Caco-2 (cell line): ENCODE results near the gene FHIT. TPM values are rescaled to one million over a fixed set of nuclear protein-coding genes. Genes with fewer than 3 reads are reported as not detected.

ENCODE experiments used
- BruUV-seq: library from RNA; stranded (reverse); fragments of 400-500 nt; replicated peaks from 2 replicates; lab custom pipeline; 2021; lab: Mats Ljungman, UMichigan
- CTCF ChIA-PET: fragments of 300-600 bp; sonication (Branson Sonifier 250); formaldehyde crosslinking; loops from one replicate; lab custom pipeline; 2022; ENCODE audit warnings: antibody characterized with exemption; lab: Charles Lee
- POLR2A ChIA-PET: fragments of 300-600 bp; sonication (Branson Sonifier 250); formaldehyde crosslinking; loops from one replicate; lab custom pipeline; 2022; ENCODE audit warnings: antibody characterized with exemption; lab: Charles Lee
- DNase-seq, 2 experiments: peaks; one replicate each; pipeline versions ENCODE4 v3.0.0 to v3.0.0-alpha.2; 2020 to 2022
- H3K27me3 ChIP-seq: replicated peaks from 2 replicates; pipeline ENCODE4 v1.6.0; 2011; ENCODE audit warnings: low read length; ENCODE audit not compliant: control insufficient read depth, insufficient read depth
- H3K36me3 ChIP-seq: 2 replicates; pipeline ENCODE4 v1.5.1; 2011; ENCODE audit warnings: low read length; ENCODE audit not compliant: control insufficient read depth, insufficient read depth
- H3K4me1 ChIP-seq: fragments of 250-450 bp; sonication (Bioruptor Pico); 2 replicates; pipeline ENCODE4 v1.5.1; 2020; ENCODE audit warnings: mild to moderate bottlenecking
- H3K4me3 ChIP-seq: 2 replicates; pipeline ENCODE4 v1.5.1; 2011; ENCODE audit warnings: low read depth, mild to moderate bottlenecking, control low read depth, low read length
- H3K9me3 ChIP-seq: fragments of 250-450 bp; sonication (Bioruptor Pico); 2 replicates; pipeline ENCODE4 v1.5.1; 2020; ENCODE audit warnings: mild to moderate bottlenecking, moderate library complexity
- H3K27ac Mint-ChIP-seq: one replicate; pipeline ENCODE4 v1.8.0; 2022; ENCODE audit warnings: mixed read lengths; ENCODE audit not compliant: unreplicated experiment
- H3K27me3 Mint-ChIP-seq: one replicate; pipeline ENCODE4 v1.8.0; 2022; ENCODE audit warnings: mixed read lengths; ENCODE audit not compliant: insufficient read depth, unreplicated experiment
- H3K36me3 Mint-ChIP-seq: one replicate; pipeline ENCODE4 v1.8.0; 2022; ENCODE audit warnings: mild to moderate bottlenecking, mixed read lengths; ENCODE audit not compliant: insufficient read depth, unreplicated experiment
- H3K4me1 Mint-ChIP-seq: one replicate; pipeline ENCODE4 v1.8.0; 2022; ENCODE audit warnings: low read depth, mixed read lengths; ENCODE audit not compliant: unreplicated experiment
- H3K4me3 Mint-ChIP-seq: one replicate; pipeline ENCODE4 v1.8.0; 2022; ENCODE audit warnings: mild to moderate bottlenecking, moderate library complexity, mixed read lengths; ENCODE audit not compliant: unreplicated experiment
- H3K9me3 Mint-ChIP-seq: one replicate; pipeline ENCODE4 v1.8.0; 2022; ENCODE audit warnings: mixed read lengths; ENCODE audit not compliant: unreplicated experiment
- intact Hi-C: fragments of 100-400 bp; cut with micrococcal nuclease; formaldehyde crosslinking; loops from one replicate; pipeline ENCODE4 v1.10.0; 2022; ENCODE audit not compliant: unreplicated experiment
- total RNA-seq: library from RNA; stranded (reverse); gene quantifications from 2 replicates; pipeline ENCODE4 v1.2.3, GENCODE V29; 2022
- TF ChIP-seq, protein P1 (sequence below), 2 experiments: fragments of 200-600 bp in 1 of 2; IDR thresholded peaks; 1 replicate in 1 of 2; 2 replicates in 1 of 2; pipeline versions ENCODE4 v1.5.1 to v1.8.0; 2011 to 2022; ENCODE audit warnings: antibody characterized with exemption in 1 of 2, control low read depth in 1 of 2, inconsistent platforms in 1 of 2, low read depth in 1 of 2, low read length in 1 of 2, mild to moderate bottlenecking in 1 of 2, moderate library complexity in 1 of 2; ENCODE audit not compliant: insufficient read depth in 1 of 2, severe bottlenecking in 1 of 2, unreplicated experiment in 1 of 2

Gene FHIT
- total RNA-seq, 1 experiment from 2014 or later, result 8.3 TPM

DNA sequence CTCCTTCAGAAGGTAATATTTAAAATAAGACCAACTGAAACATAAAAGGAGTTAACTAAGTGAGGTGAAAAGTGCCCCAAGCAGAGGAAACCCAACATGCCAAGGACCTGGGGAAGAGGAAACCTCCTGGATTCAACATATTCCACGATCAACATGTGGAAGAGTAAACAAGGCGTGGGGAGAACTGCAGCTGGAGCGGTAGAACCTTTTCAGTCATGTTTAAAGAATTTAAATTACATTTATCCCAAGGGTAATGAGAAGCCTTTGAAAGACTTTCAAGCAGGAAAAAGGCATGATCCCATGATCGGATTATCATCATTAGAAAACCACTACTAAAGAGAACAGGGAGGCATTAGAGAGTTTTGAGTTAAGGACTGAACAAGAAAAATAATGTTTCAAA, 330.7 kb downstream of the FHIT start:
- H3K9me3 ChIP-seq, result no peaks in the 10 kb centered on the region
- Mint-ChIP-seq H3K36me3 (no peaks in the 10 kb centered on the region), H3K4me1 (no peaks in the 10 kb centered on the region), H3K27me3 (no peaks in the 10 kb centered on the region), H3K4me3 (no peak overlapping the region), H3K9me3 (no peaks in the 10 kb centered on the region), H3K27ac (no peak overlapping the region)
- POLR2A ChIA-PET, result no interaction called here
- no peak for DNase-seq
- H3K4me1 ChIP-seq, result no peaks in the 10 kb centered on the region
- CTCF ChIA-PET, result no interaction called here
- TF ChIP-seq, protein P1, sequence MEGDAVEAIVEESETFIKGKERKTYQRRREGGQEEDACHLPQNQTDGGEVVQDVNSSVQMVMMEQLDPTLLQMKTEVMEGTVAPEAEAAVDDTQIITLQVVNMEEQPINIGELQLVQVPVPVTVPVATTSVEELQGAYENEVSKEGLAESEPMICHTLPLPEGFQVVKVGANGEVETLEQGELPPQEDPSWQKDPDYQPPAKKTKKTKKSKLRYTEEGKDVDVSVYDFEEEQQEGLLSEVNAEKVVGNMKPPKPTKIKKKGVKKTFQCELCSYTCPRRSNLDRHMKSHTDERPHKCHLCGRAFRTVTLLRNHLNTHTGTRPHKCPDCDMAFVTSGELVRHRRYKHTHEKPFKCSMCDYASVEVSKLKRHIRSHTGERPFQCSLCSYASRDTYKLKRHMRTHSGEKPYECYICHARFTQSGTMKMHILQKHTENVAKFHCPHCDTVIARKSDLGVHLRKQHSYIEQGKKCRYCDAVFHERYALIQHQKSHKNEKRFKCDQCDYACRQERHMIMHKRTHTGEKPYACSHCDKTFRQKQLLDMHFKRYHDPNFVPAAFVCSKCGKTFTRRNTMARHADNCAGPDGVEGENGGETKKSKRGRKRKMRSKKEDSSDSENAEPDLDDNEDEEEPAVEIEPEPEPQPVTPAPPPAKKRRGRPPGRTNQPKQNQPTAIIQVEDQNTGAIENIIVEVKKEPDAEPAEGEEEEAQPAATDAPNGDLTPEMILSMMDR (IDR thresholded peaks at IDR 0.05; ENCODE audit: insufficient read depth in 1 of 2, low read depth in 1 of 2, low read length in 1 of 2, severe bottlenecking in 1 of 2, unreplicated experiment in 1 of 2), result no peak
- H3K27me3 ChIP-seq, result no peaks in the 10 kb centered on the region
- no peaks in the 10 kb centered on the region for H3K36me3 ChIP-seq
- intact Hi-C loops, result no loop called here
- no TSS peak for BruUV-seq
- no peak overlapping the region for H3K4me3 ChIP-seq

DNA sequence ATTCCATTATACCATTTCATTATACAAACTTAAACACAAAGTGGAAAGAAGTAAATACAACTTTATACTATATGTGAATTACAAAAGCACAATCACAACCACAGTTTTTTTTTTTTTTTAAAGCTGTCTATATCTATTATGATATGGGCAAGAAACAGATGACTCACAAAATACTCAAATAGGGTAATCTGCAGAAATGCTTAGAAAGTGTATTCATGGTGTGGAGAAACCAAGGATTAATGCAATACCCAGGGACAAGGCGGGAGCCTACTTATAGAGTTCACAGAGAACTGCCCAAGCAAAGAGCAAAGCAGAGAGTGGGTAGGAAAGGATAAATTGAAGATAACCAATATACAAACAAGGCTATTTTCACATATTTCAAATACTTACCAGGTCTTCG, 332.0 kb downstream of the FHIT start:
- no peaks in the 10 kb centered on the region for H3K4me1 Mint-ChIP-seq
- TF ChIP-seq, protein P1 (IDR thresholded peaks at IDR 0.05; ENCODE audit: insufficient read depth in 1 of 2, low read depth in 1 of 2, low read length in 1 of 2, severe bottlenecking in 1 of 2, unreplicated experiment in 1 of 2), result no peak
- ChIA-PET POLR2A (no interaction called here), CTCF (no interaction called here)
- H3K4me3 Mint-ChIP-seq, result no peak overlapping the region
- no peak overlapping the region for H3K27ac Mint-ChIP-seq
- Histone ChIP-seq H3K27me3 (no peaks in the 10 kb centered on the region), H3K4me1 (no peaks in the 10 kb centered on the region), H3K36me3 (no peaks in the 10 kb centered on the region), H3K4me3 (no peak overlapping the region), H3K9me3 (no peaks in the 10 kb centered on the region)
- DNase-seq, result no peak
- H3K27me3 Mint-ChIP-seq, result no peaks in the 10 kb centered on the region
- no TSS peak for BruUV-seq
- intact Hi-C loops, result no loop called here
- H3K36me3 Mint-ChIP-seq, result no peaks in the 10 kb centered on the region
- H3K9me3 Mint-ChIP-seq, result no peaks in the 10 kb centered on the region

DNA sequence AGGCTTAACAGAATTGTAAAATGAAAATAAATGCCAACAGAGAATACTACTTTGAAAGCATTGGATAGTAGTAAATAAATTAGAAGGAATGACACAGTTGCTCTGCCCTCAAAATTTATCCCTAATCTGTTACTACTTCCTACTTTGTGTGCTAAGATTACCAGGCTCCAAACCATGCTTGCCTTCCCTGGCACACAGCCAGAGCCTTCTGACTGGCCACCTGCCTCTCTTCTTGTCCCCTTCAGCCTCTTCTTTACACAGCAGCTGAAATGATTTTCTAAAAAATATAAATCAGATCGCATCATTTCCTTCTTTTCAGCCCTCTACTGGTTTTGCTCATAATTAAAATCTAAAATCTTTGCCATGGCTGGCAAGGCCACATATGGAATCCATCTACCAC, 334.1 kb downstream of the FHIT start:
- ChIA-PET POLR2A (no interaction called here), CTCF (no interaction called here)
- Mint-ChIP-seq H3K9me3 (no peaks in the 10 kb centered on the region), H3K36me3 (no peaks in the 10 kb centered on the region), H3K27ac (no peak overlapping the region), H3K4me1 (no peaks in the 10 kb centered on the region), H3K4me3 (no peak overlapping the region), H3K27me3 (no peaks in the 10 kb centered on the region)
- Histone ChIP-seq H3K36me3 (no peaks in the 10 kb centered on the region), H3K4me1 (no peaks in the 10 kb centered on the region), H3K9me3 (no peaks in the 10 kb centered on the region), H3K27me3 (no peaks in the 10 kb centered on the region), H3K4me3 (no peak overlapping the region)
- intact Hi-C loops, result no loop called here
- BruUV-seq, result no TSS peak
- no peak for DNase-seq
- TF ChIP-seq, protein P1 (IDR thresholded peaks at IDR 0.05; ENCODE audit: insufficient read depth in 1 of 2, low read depth in 1 of 2, low read length in 1 of 2, severe bottlenecking in 1 of 2, unreplicated experiment in 1 of 2), result no peak
